Stimulated activated CD8-positive, alpha-beta memory T cell treated with anti-CD3 and anti-CD28 coated beads, Interleukin-7, amount 100 ng/mL, for 4 hours (primary cell): Measurements from ENCODE around the gene RPP25L.

Source experiments
- DNase-seq, 2 donors: peaks; one replicate each; pipeline ENCODE4 v3.0.0-alpha.2; 2020; ENCODE audit warnings: low read depth in 2 of 2

RPP25L gene

DNA sequence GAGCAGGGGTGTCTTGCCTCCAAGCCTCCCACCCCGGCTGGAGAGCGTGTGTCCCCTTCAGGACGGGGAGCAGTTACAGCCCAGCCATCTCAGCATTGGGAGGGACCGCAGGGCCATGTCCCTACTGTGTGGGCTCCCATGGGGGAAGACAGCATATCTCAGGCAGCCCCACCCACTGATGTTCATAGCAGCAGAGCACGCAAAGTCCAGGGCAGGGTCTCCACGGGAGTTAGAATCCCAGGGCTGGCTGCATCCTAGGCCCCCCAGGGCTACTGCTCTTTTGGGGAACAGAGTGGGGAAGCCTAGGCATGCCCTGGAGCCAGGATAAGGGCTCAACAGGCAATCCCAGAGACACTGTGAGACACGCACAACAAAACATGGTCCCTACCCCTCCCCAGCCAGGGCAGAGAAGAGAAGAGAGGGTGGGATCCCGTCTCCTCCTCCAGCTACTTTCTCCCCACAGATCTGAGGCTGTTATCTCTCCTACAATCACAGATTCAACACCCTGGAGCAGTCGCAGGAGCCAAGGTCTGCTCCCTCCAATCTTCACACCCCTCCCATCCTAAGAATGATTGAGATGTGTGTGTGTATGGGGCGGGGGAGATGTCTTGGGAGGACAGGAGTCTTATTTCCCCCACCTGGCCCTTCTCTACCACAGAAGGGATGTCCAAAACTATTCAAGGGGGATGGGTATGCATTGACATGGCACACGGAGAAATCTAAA, 25.8 kb downstream of the RPP25L start:
- no peak for DNase-seq

DNA sequence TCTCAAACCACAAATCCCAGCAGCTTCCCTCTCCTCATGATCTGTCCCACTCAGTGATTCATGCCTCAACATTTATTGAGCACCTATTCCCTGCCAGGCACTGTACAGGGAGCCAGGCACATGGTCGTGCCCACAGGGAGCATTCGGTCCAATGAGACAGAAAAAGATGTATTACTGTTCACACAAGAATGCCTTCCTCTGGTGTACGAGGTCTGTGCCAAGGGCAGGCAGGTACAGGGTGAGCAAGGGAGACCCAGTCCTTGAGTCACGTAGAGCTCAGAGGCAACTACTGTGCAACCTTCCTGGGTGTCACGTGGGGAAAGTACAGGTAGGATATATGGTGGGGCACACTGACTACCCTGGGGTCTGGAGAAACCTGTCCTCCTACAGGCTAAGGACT, 26.9 kb downstream of the RPP25L start:
- DNase-seq = no peak

DNA sequence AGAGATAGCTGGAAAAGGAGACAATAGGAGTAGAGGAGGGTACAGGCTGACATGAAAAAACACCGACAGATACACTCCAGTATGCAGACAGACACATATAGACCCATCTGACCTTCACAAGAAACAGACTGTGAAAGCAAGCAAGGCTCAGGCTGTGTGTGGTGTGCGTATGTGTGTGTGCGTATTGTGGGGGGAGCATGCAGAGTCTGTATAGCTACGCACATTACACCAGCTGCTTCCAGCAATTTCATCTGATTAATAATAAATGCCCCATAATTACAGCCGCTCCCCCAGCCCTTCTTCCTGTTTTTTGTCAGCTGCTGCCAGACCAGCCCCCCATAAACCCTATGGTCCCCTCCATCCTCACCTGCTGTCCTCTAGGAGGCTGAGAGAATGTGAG, 29.1 kb downstream of the RPP25L start:
- DNase-seq = no peak

DNA sequence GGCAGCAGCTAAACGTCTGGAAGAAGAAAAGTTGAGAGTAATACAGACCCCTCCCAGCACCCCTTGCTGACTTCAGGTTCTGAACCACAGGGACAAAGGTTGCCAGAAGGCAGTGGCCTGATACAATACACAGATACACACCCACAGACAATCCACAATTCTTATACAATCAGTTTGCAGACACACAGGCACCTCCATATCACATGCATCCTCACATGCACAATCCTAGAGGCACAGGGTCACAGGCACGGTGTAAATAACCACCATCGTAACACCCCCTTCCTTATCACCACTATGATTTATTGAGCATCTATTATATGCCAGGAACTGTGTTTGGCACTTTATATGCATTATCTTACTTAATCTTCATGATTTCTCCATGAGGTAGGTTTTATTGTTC, 30.6 kb downstream of the RPP25L start:
- DNase-seq = no peak

DNA sequence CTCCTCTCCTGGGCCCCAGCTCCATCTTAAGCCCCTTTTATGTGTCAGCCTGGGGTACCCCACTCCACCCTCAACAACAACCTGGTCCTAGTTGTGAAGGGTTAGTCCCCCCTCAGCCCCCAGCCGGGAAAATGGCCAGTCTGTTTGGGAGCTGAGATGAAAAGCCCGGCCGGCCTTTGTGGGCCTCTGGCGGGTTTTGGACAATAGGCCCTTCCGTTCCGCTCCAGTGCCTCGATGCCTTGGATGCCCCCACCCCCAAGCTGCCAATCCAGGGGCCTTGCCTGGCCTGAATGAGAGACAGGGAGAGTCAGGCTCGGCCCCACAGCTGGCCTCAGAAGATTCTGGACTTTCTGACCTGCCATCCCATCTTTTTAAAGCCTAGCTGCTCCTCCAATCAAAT, 31.5 kb downstream of the RPP25L start:
- no peak for DNase-seq

DNA sequence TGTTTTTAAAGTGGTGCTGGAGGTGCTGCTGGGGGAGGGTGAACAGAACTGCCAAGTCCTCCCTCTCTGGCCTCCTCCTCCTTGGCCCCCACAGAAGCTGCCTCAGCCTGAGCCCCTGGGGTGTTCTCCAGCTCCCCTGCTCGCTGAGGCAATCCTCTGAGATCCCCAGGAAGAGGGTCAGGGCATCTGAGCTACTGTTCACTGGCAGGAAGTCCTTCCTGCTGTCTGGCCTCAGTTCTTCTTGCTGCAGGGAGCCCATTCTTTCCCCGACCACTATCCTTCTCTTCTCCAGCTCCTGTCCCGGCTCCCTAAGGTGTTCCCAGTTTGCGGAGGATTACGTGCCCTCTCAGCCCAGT, 32.1 kb downstream of the RPP25L start:
- DNase-seq = no peak

DNA sequence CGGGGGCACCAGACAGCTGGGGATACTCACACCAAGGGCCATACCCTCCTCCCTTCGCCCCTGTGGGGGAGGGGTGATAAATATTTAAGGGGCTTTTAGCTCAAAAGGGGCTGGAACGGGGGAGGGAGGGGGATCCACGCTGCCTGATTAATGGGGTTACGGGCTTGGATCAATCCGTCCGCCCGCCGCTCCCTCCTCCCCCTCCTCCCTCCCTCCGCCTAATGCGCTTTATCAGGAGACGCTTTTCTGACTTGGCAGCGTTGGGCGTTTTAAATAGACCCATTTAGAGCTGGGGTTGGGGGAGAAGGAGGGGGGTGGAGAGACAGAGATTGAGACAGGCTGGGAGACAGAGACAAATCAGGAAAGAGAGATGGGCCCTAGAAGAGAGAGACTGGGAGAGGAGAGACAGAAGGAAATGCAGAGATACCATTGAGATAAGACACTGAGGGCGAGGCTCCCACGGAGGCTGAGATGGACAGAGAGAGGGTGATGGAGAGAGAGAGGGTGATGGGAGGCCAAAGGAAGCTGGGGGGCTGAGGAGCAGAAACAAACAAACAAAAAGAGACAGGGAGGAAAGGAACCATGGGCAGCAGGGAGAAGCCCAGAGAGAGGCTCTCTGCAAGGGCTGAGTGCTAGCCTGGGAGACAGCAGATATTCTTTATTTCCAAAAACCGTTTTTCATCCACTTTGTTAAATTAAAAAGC, 32.6 kb downstream of the RPP25L start:
- DNase-seq = no peak

DNA sequence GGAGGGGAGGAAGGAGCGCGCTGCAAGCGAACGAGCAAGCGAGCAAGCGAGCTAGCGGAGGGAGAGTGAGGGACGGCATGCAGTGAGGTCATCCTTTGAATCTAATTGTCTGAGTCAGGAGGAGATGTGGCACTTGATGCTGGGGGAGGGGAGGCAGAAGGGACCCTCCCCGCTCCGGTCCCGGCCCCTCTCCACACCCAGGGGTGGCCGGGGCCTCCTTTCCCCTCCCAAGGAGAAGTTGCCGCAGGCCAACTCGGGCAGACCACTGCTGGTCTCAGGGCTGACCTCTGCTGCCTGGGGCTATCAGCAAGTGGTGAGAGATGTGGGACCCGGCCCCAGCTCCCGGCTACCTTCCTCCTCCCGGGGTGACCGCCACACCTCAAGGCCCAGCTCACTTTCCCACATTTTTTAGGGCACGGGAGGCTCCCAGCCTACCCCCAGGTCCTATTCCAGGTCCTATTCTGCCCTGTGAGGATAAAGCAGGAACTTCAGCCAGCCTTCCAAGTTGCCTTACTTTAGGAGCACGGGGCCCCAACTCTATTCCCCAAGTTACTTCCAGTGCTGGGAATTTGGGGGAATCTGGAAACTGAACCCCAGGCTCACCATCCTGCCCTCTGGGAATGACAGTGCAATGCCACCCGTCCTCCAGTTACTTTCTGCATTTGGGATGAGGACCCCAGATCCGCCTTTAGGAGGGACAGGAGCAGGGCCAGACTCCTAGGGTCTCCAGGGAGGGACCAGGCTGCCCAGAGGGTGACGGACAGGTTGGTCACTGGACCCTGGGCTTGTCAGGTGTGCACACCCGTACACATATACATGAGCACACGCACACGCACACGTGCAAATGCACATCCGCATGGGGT, 33.4 kb downstream of the RPP25L start:
- DNase-seq = no peak

DNA sequence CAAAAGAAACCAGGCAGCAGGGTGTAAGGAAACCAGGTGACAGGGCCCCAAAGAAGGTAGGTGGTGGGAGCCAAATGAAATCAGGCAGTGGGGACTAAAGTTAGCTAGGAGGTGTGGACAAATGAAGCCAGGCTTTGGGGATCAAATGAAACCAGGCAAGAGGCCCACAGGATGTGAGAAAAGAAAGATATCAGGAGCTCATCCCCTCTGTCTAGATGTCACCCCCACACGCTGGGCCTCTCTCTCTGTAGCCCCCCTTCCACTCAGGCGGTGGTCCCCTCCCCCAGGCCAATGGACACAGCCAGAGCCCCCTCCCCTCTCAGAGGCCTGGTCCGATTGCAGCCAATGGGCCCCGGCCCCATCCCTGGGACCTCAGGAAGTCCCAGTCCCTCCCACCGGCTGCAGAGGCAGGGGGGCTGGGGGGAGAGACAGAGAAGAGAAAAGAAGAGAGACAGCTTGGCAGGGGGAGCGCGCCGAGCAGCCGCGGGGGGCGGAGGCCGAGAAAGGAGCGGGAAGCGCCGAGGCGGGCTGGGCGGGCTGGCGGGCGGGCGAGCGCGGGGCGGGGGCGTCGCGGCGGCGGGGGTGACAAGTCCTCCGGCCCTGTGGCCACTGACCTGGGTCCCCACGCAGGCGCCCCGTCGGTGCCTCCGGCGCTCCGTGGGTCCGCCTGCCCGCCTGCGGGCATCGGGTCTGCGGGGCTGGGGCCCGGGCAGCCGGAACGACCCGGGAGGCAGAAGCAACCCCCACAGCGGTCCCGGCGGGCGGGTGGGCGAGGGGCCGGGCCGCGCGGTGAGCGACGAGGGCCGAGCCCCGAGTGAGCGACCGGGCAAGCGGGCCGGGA, 34.3 kb downstream of the RPP25L start:
- no peak for DNase-seq

DNA sequence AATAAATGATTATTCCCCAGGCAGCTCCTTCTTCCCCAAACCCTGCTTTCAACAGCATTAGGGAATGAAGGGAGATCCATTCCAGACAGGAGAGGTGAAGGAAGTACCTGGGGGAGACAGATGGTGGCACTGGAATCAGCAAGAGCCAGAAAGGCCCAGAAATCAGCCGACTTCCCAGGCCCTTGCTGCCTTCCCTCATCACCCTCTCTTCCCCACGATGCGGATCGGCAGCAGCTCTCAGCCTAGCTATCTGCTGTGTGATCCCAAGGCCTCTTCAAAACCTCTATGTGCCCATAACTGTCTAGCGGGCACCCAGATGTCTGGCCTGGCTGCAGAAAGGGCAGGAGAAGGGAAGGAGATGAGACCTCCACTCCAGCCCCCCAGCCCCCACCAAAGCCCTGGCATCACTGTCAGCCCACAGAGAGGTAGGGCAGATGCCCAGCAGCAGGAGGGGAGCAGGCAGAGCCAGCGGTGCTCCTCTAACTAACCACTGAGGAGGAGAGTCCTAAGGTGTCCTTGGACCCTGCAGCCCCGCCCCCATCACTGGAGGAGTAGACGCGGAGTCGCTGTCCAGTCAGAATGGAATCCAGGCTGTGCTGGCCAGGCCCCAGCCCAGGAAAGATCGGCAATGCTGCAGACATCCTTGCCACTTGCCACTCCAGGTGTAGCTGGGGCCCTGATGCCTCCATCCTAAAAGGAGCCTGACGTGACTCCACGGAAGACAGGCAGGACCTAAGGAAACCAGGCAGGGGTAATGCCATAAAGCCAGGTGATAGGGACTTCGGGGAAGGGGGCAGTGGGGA, 35.1 kb downstream of the RPP25L start:
- no peak for DNase-seq

DNA sequence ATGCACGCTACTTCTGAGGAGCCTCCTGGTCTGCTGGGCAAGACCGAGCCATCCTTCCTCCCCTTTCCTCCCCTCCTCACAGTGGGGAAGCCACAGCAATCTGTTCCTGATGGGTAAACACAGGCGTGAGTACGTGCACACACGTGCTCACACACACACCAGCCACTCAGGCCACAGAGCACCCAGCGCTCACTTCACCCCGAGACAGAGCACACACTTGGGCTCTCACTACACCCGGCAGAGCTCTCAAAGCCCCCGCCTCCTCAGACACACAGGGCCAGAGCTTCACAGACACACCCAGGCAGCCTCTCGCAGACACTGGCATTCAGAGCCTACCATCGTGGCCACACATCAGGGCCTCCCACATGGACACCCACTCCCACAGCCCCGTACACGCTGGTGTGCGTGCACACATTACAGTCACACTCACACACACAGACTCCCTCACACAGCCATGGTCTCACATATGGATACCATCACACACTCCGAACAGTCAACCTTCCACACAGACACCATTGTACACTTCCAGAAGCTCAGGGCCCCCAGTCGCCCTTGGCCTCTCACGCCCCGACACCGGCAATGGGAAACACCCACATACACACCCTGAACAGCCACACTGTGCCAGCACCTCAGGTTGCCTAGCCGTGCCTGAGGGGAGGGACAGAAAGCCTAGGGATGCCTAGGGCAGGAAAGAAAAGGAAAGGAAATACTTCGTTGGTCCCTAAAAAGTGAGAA, 35.9 kb downstream of the RPP25L start:
- DNase-seq = no peak

DNA sequence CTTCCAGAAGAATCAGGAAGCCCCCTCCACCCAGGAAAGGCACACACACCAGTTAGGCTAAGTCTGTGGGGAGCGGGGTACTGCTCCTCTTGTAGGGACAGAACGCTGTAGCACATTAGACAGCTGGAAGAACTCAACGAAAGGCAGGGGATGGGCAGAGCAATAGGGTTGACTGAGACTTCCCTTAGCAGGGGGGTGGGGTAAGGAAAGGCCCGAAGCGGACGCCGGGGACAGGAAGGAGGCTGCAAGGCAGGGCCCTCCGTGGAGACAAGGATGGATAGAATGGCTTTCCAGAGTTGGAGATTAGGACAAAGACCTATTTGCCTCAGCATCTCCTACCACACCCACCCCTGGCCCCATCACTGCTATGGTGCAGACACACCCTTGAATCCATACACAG, 36.7 kb downstream of the RPP25L start:
- no peak for DNase-seq

DNA sequence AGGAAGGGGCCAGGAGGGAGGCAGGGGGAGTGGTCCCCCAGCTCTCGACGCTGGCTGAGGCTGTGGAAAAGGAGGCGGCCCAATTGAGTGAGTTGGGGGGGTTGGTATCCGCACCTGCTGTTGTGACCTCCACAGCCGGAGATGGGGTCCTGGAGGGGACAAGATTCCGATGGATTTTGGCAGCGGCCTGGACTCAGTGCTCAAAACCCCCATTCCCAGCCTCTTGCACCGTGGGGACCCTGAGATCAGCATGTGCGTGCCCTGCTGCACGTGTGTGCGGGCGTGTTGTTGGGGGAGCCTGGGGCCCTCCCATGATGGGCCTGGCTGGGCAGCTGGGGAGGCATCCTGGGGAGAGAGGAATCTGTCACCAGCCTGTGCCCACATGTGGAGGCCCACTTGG, 37.3 kb downstream of the RPP25L start:
- no peak for DNase-seq

DNA sequence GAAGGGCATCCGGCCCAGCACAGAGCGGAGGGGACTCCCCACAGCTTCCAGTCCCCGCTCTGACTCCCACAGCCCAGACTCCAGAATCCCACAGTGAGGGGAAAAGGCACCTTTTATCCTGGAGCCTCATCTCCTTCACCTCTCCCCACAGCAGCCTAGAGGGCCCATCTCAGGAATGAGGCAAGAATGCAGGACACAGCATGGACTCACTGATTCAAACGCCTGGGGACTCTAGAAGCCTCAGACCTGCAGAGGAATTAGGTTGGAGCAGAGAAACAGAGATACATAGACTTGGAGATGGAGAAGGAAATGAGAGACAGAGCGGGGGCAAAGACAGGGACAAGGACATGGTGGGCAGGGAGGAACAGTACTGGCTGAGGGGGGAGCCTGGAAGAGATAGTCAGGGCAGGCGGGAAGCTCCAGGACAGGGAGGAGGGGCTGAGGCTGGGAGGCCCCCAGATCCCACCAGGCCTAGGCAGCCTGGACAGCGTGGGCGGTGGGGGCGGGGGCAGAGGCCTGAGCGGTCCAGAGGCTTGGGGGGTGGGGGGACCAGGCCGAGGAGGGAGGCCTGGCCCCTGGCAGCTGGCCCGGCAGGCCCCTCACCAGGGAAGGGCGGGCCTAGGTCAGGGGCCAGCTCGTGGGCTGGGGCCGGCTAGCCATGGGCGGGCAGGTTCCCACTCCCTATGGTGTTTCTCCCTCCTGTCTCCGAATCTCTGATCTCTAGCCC, 38.1 kb downstream of the RPP25L start:
- DNase-seq = no peak

DNA sequence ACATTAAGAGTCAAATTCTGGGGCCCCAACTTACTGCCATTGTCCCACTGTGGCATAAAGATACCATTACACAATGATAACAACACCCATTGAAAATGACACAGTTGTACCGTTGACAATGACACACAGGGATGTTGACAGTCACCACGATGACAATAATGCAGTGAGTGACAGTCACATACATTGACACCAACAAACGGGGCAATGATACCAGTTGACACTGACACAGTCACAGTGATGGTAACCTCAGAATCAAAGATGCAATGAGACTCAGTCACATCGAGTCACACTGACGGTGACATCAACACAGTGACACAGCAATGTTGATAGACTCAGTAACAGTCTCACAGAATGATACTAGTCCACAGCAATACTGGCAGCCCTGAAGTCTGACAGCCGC, 39.3 kb downstream of the RPP25L start:
- no peak for DNase-seq

DNA sequence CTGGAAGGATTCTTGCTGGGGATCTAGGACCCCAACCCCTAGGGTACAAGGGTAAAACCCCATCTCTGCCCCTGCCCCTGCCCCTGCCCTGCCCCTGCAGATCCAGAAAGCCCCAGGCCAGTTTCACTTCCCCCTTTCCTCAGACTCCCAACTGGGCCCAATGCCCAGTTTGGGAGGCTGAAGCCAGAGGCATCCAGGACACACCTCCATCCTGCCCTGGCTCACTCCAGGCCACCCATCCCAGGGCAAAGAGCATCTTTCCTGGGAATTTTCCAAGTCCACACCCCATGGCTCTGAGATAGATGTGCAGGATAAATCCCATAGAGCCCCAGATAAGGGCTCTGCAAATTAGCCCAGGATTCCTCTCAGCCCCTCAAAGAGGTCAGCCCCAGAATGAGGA, 39.8 kb downstream of the RPP25L start:
- DNase-seq = no peak

DNA sequence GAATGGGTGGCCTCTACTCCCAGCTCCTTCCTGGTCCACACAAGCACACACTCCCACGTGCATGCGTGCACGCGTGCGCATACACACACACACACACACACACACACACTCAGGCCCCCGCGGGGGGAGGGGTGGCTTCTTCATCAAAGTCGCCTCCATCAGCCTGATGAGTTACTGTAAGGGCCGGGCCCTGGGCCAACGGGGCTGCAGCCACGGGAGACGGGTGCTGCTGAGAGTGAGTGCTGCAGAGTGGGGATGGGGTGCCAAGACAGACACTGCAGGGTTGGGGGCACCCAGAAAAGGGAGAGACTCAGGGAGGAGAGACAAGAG, 40.5 kb downstream of the RPP25L start:
- DNase-seq = no peak

DNA sequence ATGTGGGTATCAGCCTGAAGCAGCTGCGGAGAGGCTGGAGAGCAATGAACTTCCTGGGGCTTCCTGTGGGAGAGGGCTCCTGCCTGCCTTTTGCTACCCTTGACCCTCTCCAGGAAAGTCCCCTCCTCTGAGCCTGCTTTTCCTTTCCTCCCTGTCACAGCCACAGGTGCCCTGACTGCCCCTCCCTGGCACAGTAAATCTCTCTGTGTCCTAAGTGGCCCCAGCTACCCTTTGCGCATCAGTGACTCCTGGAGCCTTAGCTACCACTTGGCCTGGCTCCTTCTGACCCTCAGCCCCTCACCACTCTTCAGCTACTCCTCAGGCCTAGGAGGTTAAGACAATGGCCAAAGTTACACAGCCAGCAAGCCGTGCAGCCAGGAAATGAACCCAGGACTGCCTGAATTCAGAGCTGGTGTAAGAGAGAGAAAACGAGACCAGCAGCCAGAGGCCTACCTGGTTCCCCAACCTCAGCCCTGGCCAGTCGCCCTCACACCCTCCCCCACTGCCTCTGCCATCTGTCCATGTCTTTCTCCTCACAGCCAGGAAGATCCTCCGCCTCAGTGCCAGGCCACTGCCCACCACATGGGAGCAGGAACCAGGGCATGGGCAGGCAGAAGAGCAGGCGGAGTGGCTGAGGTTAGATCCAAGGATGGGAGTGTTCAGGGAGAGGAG, 41.0 kb downstream of the RPP25L start:
- no peak for DNase-seq

DNA sequence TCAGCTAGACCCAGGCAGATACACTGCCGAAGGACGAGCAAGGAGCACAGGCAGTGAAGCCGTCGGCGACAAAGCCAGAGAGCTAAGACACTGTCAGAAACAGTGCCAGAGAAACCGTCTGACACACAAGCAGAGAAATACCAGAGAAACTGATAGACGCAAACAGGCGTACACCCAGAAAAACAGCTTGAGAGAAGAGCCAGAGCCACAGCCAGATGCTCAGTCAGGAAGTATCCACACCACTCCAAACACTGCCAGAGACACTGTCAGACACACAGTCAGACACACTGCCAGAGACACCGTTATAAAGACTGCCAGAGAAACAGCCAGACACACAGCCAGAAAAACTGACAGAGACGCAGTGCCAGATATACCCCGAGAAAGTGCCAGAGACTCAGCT, 41.5 kb downstream of the RPP25L start:
- DNase-seq = no peak
